Mesodermal cell (in vitro differentiated cells): Measurements from ENCODE around the gene WRAP53. TPM values are rescaled to one million over a fixed set of nuclear protein-coding genes. Genes with fewer than 3 reads are reported as not detected.
"Not testable (repeated sequence)": the region's sequence is repeated elsewhere in the genome, so short reads cannot be mapped to it uniquely, and the experiment has no call there.

ENCODE experiments used
- H3K27ac ChIP-seq: 2 replicates; pipeline ENCODE4 v1.7.0; 2013; ENCODE audit warnings: mild to moderate bottlenecking, low read depth, low read length, moderate library complexity; ENCODE audit not compliant: severe bottlenecking
- H3K36me3 ChIP-seq: 2 replicates; pipeline ENCODE4 v1.7.1; 2013; ENCODE audit warnings: mild to moderate bottlenecking, low read length, moderate library complexity; ENCODE audit not compliant: control insufficient read depth, insufficient read depth
- H3K4me1 ChIP-seq: one replicate; pipeline ENCODE4 v1.7.1; 2013; ENCODE audit warnings: mild to moderate bottlenecking, low read length; ENCODE audit not compliant: insufficient read depth, control insufficient read depth, poor library complexity, severe bottlenecking
- H3K4me3 ChIP-seq: 2 replicates; pipeline ENCODE4 v1.7.0; 2013; ENCODE audit warnings: low read length, control low read depth, mild to moderate bottlenecking; ENCODE audit not compliant: insufficient read depth, poor library complexity, severe bottlenecking; ENCODE audit errors: extremely low read depth
- H3K9me3 ChIP-seq: 2 replicates; pipeline ENCODE4 v1.7.1; 2013; ENCODE audit warnings: mild to moderate bottlenecking, low read length, moderate library complexity; ENCODE audit not compliant: control insufficient read depth
- WGBS, 2 experiments: methylation state at CpG; one replicate each; pipeline ENCODE4 v1.1.5; 2013; ENCODE audit warnings: missing lambda C conversion rate in 2 of 2; ENCODE audit not compliant: insufficient coverage in 2 of 2; 5-methylcytosine and 5-hydroxymethylcytosine counted together
- polyA plus RNA-seq, 2 experiments: library from polyadenylated mRNA; stranded (reverse); fragments of 50-300 nt; gene quantifications; one replicate each; pipeline ENCODE4 v1.2.3, GENCODE V29; 2013

Gene WRAP53
- polyA plus RNA-seq (2013, experiment 1 of 2) = 19.2 TPM
- polyA plus RNA-seq (2013, experiment 2 of 2) = 18.2 TPM

DNA sequence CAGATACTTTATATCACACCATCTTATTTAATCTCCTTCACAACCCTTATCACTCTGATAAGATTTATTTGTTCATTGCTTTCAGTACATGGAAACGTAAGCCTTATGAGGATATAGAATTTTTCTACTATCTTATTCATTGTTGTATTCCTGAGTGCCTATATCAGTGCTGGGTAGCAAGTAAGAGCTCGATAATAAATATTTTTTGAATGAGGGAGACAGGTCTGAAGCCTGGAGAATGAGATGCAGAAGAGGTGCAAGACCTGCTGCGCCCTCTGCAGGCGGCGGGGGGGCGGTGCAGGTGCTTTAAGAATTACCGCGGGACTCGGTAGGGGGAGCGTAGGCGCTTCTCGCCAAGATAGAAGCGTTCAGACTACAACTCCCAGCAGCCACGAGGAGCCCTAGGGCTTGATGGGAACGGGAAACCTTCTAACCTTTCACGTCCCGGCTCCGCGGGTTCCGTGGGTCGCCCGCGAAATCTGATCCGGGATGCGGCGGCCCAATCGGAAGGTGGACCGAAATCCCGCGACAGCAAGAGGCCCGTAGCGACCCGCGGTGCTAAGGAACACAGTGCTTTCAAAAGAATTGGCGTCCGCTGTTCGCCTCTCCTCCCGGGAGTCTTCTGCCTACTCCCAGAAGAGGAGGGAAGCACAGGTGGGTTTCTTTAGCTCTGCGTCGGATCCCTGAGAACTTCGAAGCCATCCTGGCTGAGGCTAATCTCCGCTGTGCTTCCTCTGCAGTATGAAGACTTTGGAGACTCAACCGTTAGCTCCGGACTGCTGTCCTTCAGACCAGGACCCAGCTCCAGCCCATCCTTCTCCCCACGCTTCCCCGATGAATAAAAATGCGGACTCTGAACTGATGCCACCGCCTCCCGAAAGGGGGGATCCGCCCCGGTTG is at the start of gene WRAP53:
Gene WRAP53, plus strand, starts transcription at position 570 of the 900 bp plus-strand sequence. Its CDS starts 172 bp downstream, at position 742.
- no peaks in the 10 kb centered on the region for H3K9me3 ChIP-seq
- peak within 1 kb of the TSS; percentile 99 for H3K27ac ChIP-seq
- peaks cover 30% of the 10 kb centered on the region for H3K36me3 ChIP-seq
- H3K4me1 ChIP-seq = peaks cover 10% of the 10 kb centered on the region
- 0 to 1% methylated on average over 38 to 49 of the region's 51 CpGs for WGBS, 2 experiments
- H3K4me3 ChIP-seq = peak within 1 kb of the TSS; percentile 99

DNA sequence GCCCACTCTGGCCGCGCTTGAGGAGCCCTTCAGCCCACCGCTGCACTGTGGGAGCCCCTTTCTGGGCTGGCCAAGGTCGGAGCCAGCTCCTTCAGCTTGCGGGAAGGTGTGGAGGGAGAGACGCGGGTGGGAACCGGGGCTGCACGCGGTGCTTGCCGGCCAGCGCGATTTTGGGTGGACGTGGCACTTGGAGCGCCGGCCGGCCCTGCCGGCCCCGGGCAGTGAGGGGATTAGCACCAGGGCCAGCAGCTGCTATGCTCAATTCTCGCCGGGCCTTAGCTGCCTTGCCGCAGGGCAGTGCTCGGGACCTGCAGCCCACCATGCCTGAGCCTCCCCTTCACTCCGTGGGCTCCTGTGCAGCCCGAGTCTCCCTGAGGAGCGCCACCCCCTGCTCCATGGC is 47.5 kb upstream of the WRAP53 start:
- 92 to 98% methylated on average over 22 to 23 of the region's 26 CpGs for WGBS, 2 experiments

DNA sequence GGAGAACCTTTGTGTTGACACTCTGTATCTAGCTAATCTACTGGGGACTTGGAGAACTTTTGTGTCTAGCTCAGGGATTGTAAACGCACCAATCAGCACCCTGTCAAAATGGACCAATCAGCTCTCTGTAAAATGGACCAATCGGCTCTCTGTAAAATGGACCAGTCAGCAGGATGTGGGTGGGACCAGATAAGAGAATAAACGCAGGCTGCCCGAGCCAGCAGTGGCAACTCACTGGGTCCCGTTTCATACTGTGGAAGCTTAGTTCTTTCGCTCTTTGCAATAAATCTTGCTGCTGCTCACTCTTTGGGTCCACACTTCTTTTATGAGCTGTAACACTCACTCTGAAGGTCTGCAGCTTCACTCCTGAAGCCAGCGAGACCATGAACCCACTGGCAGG is 46.6 kb upstream of the WRAP53 start:
- not testable (repeated sequence) for H3K27ac ChIP-seq, H3K4me3 ChIP-seq, H3K36me3 ChIP-seq, H3K9me3 ChIP-seq, H3K4me1 ChIP-seq
- 81 to 83% methylated on average over 7 of the region's 7 CpGs for WGBS, 2 experiments

More for the DNA sequence above, 47.5 kb upstream of the WRAP53 start:
- Histone ChIP-seq H3K36me3 (no peaks in the 10 kb centered on the region), H3K27ac (no peak overlapping the region), H3K4me1 (no peaks in the 10 kb centered on the region), H3K9me3 (no peaks in the 10 kb centered on the region), H3K4me3 (no peak overlapping the region)

DNA sequence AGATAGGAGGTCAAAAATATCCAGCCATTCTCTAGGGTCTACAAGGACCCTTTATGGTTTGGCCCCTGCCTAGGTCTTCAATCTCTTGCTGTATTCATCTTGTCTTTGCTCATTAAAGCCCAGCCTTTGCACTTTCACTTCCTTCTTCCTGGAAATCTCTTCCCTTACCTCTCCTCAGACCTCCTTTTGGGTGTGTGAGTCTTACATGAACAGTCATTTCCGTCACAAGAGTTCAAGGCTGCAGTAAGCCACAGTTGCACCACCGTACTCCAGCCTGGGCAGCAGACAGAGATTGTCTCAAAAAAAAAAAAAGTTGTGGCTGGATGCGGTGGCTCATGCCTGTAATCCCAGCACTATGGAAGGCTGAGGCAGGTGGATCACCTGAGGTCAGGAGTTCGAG is 43.5 kb upstream of the WRAP53 start:
- Histone ChIP-seq H3K4me3 (no peak overlapping the region), H3K4me1 (no peaks in the 10 kb centered on the region), H3K27ac (no peak overlapping the region), H3K9me3 (no peaks in the 10 kb centered on the region), H3K36me3 (no peaks in the 10 kb centered on the region)
- WGBS, 2 experiments = 91 to 93% methylated on average over 4 of the region's 4 CpGs

DNA sequence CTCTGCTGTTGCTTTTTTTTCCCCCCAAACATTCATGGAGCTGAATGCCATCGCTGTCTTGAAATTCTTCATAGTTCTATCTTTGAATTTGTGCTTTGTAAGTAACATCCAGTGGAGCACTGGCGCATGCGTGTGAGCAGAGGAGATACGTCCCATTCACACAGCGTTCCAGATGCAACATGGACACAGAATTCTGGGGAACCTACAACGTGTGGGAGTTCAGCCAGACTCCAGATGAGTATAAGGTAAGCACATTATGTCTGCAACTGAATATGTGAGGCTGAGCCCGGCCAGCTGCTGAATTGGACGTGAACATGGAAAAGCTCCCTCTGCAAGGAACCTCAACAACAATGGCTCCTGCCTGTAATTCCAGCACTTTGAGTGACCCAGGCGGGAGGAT is 41.8 kb upstream of the WRAP53 start:
- 80 to 93% methylated on average over 6 to 8 of the region's 9 CpGs for WGBS, 2 experiments
- Histone ChIP-seq H3K36me3 (no peaks in the 10 kb centered on the region), H3K4me1 (peaks cover 6% of the 10 kb centered on the region), H3K4me3 (no peak overlapping the region), H3K9me3 (no peaks in the 10 kb centered on the region), H3K27ac (no peak overlapping the region)

DNA sequence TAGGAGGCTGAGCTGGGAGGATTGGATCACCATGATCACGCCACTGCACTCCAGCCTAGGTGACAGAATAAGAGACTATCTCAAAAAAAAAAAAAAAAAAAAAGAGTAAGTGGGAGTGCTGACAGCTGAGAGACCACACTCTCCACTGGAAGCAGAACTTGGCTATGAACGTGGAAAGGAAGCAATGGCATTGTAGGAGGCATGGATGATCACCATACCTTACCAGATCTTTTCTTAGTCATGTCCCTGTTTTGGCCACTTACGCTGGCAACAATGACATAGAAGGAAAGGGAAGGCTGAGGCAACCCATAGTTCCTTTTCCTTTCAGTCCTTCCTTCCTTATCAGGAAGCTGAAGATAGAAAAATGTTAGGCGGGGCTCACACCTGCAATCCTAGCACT is 41.3 kb upstream of the WRAP53 start:
- H3K36me3 ChIP-seq = no peaks in the 10 kb centered on the region
- WGBS, 2 experiments = 88 to 94% methylated on average over 2 of the region's 4 CpGs
- H3K27ac ChIP-seq = no peak overlapping the region
- H3K4me3 ChIP-seq = no peak overlapping the region
- peaks cover 6% of the 10 kb centered on the region for H3K4me1 ChIP-seq
- H3K9me3 ChIP-seq = no peaks in the 10 kb centered on the region

DNA sequence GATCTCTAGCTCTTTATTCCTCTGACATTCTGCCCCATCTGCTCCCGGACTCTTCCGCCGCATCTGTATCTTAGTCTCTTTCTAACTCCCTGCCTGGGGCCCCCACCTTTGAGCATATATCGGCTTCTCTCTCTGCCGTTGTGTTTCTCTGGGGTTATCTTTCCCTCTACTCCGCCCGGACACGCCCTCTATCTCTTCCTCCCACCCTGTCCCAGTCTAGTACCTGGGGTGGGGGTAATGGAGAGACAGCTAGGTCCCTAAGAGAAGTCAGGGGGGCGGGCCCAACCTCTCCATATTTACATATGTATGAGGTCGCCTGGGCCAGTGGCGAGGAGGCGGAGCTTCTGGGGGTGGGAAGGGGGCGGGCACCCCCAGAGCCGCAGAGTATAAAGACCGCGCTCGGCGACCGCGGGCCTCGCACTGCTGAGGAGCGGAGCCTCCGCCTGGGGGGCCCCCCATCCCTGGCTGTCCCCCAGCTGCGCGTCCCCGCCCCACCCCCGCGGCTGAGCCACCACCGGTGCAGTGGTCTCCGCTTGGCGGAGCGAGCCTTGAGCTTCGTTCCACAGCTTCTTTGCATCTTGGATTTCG is 37.7 kb upstream of the WRAP53 start, which contains the start of gene ATP1B2:
Gene ATP1B2, plus strand, starts transcription at position 418 of the 588 bp plus-strand sequence. CDS start 593 bp downstream, outside the sequence.
- H3K9me3 ChIP-seq = no peaks in the 10 kb centered on the region
- WGBS, 2 experiments = 3% methylated on average over 19 to 20 of the region's 34 CpGs
- H3K4me3 ChIP-seq = peak within 1 kb of the TSS; percentile 59
- peaks cover 6% of the 10 kb centered on the region for H3K4me1 ChIP-seq
- no peak within 1 kb of the TSS for H3K27ac ChIP-seq
- peaks cover 3% of the 10 kb centered on the region for H3K36me3 ChIP-seq

DNA sequence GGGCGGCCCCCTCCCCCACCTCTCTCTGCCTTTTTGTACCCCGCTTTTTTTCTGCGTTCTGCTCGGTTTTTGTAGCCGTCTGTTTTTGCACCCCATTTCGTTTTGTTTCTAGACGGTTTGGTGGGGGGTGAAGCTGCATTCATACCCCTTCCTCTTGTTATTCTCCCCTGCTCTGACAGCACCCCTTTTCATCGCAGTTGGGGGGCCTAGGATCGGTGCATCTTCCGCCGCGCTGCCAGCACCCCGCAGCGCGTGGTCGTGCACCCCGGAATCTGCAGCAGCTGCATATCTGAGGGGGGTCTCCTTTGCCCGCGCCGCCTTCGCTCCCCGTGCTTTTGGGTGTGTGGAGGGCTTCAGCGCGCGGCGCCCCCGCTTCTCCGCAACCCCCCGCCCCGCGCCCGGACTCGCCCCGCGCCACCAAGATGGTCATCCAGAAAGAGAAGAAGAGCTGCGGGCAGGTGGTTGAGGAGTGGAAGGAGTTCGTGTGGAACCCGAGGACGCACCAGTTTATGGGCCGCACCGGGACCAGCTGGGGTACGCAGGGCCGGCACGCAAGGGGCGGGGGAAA is 37.1 kb upstream of the WRAP53 start:
- peak overlapping the region; percentile 59 for H3K4me3 ChIP-seq
- WGBS, 2 experiments = 0 to 1% methylated on average over 19 to 25 of the region's 45 CpGs
- H3K9me3 ChIP-seq = no peaks in the 10 kb centered on the region
- H3K27ac ChIP-seq = no peak overlapping the region
- peaks cover 6% of the 10 kb centered on the region for H3K36me3 ChIP-seq
- H3K4me1 ChIP-seq = peaks cover 9% of the 10 kb centered on the region

DNA sequence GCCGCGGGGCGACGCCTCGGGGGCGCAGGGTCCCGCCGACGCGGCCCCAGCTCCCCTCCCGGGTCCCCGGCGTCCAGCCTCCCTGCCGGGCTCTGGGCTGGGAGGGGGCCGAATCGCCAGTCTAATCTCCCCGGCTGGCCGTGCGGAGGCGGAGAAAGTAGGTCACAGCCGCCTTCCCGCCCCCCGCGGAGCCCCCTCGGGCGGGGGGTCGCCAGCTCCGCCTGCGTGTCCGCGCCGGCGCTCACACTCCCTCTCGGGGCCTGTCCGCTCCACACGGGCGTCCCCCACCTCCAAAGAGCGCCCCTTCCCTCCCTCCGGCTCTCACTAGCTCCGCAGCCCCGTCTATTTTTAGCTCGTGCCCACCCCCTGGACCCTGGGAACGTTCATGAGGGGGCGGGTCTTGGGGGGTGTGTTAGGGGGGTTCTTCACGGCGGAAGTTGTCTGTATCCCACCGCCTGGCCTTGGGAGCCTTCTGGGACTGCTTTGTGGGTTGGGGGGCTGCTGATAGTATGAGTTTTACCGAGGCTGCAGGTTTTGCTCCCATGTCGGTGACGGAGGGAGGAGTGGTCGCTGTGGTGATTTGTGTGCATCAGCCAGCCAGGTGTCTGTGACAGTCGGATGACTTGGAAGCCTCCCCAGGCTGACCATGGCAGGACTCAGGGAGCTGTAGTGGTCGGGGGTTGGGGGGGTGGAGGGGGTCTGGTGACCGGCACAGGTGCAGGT is 36.5 kb upstream of the WRAP53 start:
- Histone ChIP-seq H3K9me3 (no peaks in the 10 kb centered on the region), H3K4me1 (peaks cover 15% of the 10 kb centered on the region), H3K4me3 (peak overlapping the region; percentile 59), H3K27ac (no peak overlapping the region), H3K36me3 (peaks cover 8% of the 10 kb centered on the region)
- 2 to 10% methylated on average over 21 to 35 of the region's 54 CpGs for WGBS, 2 experiments
